PFSK-1 (cell line): ENCODE measurements around the gene GFPT1.

Source experiments
- FOXP2 ChIP-seq: optimal IDR thresholded peaks from 2 replicates; pipeline ENCODE3; 2011; ENCODE audit warnings: borderline replicate concordance, control low read depth, inconsistent platforms; ENCODE audit not compliant: insufficient read depth; ENCODE audit errors: extremely low read length, extremely low read depth
- POLR2AphosphoS5 ChIP-seq: IDR thresholded peaks from 2 replicates; pipeline ENCODE4 v1.6.1; 2012; ENCODE audit warnings: low read depth, mild to moderate bottlenecking, control low read depth, low read length, moderate library complexity
- REST ChIP-seq, 2 experiments: IDR thresholded peaks; 2 replicates each; pipeline versions ENCODE4 v1.6.1 to v1.8.0; 2011 to 2012; ENCODE audit warnings: low read depth in 2 of 2, low read length in 2 of 2, control low read depth in 1 of 2, inconsistent platforms in 1 of 2, mild to moderate bottlenecking in 1 of 2, moderate library complexity in 1 of 2; ENCODE audit not compliant: insufficient read depth in 1 of 2
- SIN3A ChIP-seq: IDR thresholded peaks from 2 replicates; pipeline ENCODE4 v1.6.1; 2012; ENCODE audit warnings: mild to moderate bottlenecking, low read length, moderate library complexity, borderline replicate concordance; ENCODE audit not compliant: insufficient read depth
- TAF1 ChIP-seq: IDR thresholded peaks from 2 replicates; pipeline ENCODE4 v1.6.1; 2012; ENCODE audit warnings: low read length, control low read depth, borderline replicate concordance; ENCODE audit not compliant: insufficient read depth

Gene GFPT1

GRCh38 chr2:69308338-69308737, 78.7 kb downstream of the GFPT1 start:
- TF ChIP-seq TAF1 (no peak), FOXP2 (no peak), POLR2AphosphoS5 (no peak), REST (IDR thresholded peaks at IDR 0.05; ENCODE audit: insufficient read depth in 1 of 2, low read depth in 2 of 2, low read length in 2 of 2) (no peak), SIN3A (no peak)

GRCh38 chr2:69307579-69308064, 79.4 kb downstream of the GFPT1 start:
- no peak for TF ChIP-seq POLR2AphosphoS5
- no peak for TF ChIP-seq SIN3A
- TF ChIP-seq REST (IDR thresholded peaks at IDR 0.05; ENCODE audit: insufficient read depth in 1 of 2, low read depth in 2 of 2, low read length in 2 of 2): no peak
- TF ChIP-seq FOXP2: no peak
- TF ChIP-seq TAF1: no peak

- TF ChIP-seq POLR2AphosphoS5 (0 out of 2 replicates have a peak, but pooled peaks have one; percentile 6), SIN3A (no peak), FOXP2 (peak; percentile 73), REST (IDR thresholded peaks at IDR 0.05; ENCODE audit: insufficient read depth in 1 of 2, low read depth in 2 of 2, low read length in 2 of 2) (no peak), TAF1 (no peak)
Observed at GRCh38 chr2:69306822-69307578, 80.0 kb downstream of the GFPT1 start.

GRCh38 chr2:69306393-69306821, 80.6 kb downstream of the GFPT1 start:
- TF ChIP-seq FOXP2 (no peak), POLR2AphosphoS5 (peak; percentile 38; the same call in 1 of the 2 replicates), REST (IDR thresholded peaks at IDR 0.05; ENCODE audit: insufficient read depth in 1 of 2, low read depth in 2 of 2, low read length in 2 of 2) (no peak), SIN3A (peak; percentile 65; the same call in 1 of the 2 replicates), TAF1 (peak; percentile 35; the same call in 1 of the 2 replicates)
